ENCODE measurements around the gene POU4F3. TPM values are rescaled to one million over a fixed set of nuclear protein-coding genes. Genes with fewer than 3 reads are reported as not detected.

Gene POU4F3
- total and polyA plus RNA-seq, 2 of the 4 experiments (the other 2 are of a cell fraction): 0.02 TPM; not detected in 1

DNA sequence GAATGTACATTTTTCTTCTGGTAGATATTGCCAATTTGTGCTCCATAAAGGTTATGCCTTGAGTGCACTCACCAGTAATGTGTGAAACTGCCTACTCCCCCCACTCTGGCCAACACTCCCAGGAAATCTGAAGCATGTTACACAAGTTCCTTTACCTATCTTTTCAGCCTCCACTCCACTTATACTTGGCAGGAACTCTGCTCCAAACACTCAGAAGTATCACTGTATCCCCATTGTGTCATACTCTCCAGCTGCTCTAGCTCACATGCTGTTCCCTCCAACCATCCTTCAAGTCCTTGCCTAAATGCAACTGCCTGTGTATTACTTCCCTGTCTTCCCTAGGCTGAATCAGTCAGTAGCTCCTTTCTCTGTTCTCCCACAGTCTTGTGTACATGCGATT lies 28.3 kb downstream of the POU4F3 start:
- Histone ChIP-seq H3K23ac (ENCODE audit: low read depth, low read length) (no peak overlapping the region), H4K20me1 (ENCODE audit: insufficient read depth, low read length) (no peaks in the 10 kb centered on the region), H2BK15ac (ENCODE audit: low read depth, low read length) (no peak overlapping the region), H3K14ac (replicated peaks; ENCODE audit: low read depth, low read length) (no peak overlapping the region), H2AK9ac (replicated peaks; ENCODE audit: low read depth, low read length, poor library complexity) (no peak overlapping the region), H2BK120ac (ENCODE audit: low read depth, low read length) (no peak overlapping the region), H3K4me1 (ENCODE audit: control insufficient read depth, insufficient read depth, low read length) (no peaks in the 10 kb centered on the region), H3K4me3 (ENCODE audit: insufficient read depth, low read depth, low read length) (no peak overlapping the region), H3K9ac (ENCODE audit: low read depth, low read length) (no peak overlapping the region), H2AFZ (replicated peaks; ENCODE audit: low read length, poor library complexity) (no peak overlapping the region), H3K56ac (ENCODE audit: extremely low read depth, insufficient read depth, low read length) (no peak overlapping the region), H3K18ac (ENCODE audit: low read depth, low read length) (no peak overlapping the region), H3K4ac (ENCODE audit: low read depth, low read length) (no peak overlapping the region), H3K9me3 (ENCODE audit: control insufficient read depth, insufficient read depth, low read length) (no peaks in the 10 kb centered on the region), H4K91ac (ENCODE audit: insufficient read depth, low read depth, low read length) (no peak overlapping the region), H3K27ac (ENCODE audit: insufficient read depth, low read length) (no peak overlapping the region), H4K5ac (ENCODE audit: low read depth, low read length) (no peak overlapping the region), H4K8ac (ENCODE audit: low read depth in 2 of 2, low read length in 2 of 2) (no peak overlapping the region), H3K27me3 (ENCODE audit: control insufficient read depth, insufficient read depth, low read length) (peaks cover 2% of the 10 kb centered on the region), H3K9me1 (ENCODE audit: insufficient read depth, low read length) (no peaks in the 10 kb centered on the region), H2BK20ac (ENCODE audit: low read depth, low read length) (no peak overlapping the region), H3K4me2 (ENCODE audit: low read depth, low read length) (no peak overlapping the region), H3K79me1 (ENCODE audit: low read depth in 1 of 2, low read length in 2 of 2) (no peaks in the 10 kb centered on the region), H2AK5ac (ENCODE audit: low read depth, low read length) (no peak overlapping the region), H2BK5ac (ENCODE audit: low read depth, low read length, poor library complexity, severe bottlenecking) (no peak overlapping the region), H3K36me3 (ENCODE audit: control insufficient read depth, insufficient read depth, low read length) (no peaks in the 10 kb centered on the region)
- dilution Hi-C loops (cut with HindIII; ENCODE audit: low sequenced_read_pairs, unreplicated experiment) (no loop called here), intact Hi-C loops (cut with micrococcal nuclease) (no loop called here), in situ Hi-C loops (cut with MboI; ENCODE audit: low sequenced_read_pairs) (no loop called here)
- DNase-seq: no peak
- WGBS, 2 experiments (ENCODE audit: extremely low coverage in 2 of 2, insufficient read length in 1 of 2): no CpG with 5 or more reads among the region's 1 CpG
- ChIA-PET POLR2A (ENCODE audit: unreplicated experiment) (no interaction called here), CTCF (no interaction called here)
- no peak for ATAC-seq (ENCODE audit: low read depth)
- no TSS peak for BruUV-seq (replicated peaks)
- TF ChIP-seq RFX5 (IDR thresholded peaks at IDR 0.05; ENCODE audit: low read depth, low read length) (no peak), RCOR1 (IDR thresholded peaks at IDR 0.05; ENCODE audit: insufficient replicate concordance, low read length) (no peak), FOS (IDR thresholded peaks at IDR 0.05; ENCODE audit: low read depth, low read length) (no peak), POLR2A (IDR thresholded peaks at IDR 0.05; ENCODE audit: low read depth, low read length) (no peak), NFE2L2 (IDR thresholded peaks at IDR 0.05; ENCODE audit: low read depth, low read length) (no peak), MAZ (IDR thresholded peaks at IDR 0.05; ENCODE audit: borderline replicate concordance, low read depth, low read length) (no peak), MXI1 (IDR thresholded peaks at IDR 0.05; ENCODE audit: borderline replicate concordance, low read depth, low read length) (no peak), BHLHE40 (IDR thresholded peaks at IDR 0.05; ENCODE audit: low read depth, low read length) (no peak), CEBPB (IDR thresholded peaks at IDR 0.05; ENCODE audit: low read depth, low read length) (no peak), RAD21 (IDR thresholded peaks at IDR 0.05; ENCODE audit: low read length) (no peak), MAFK (IDR thresholded peaks at IDR 0.05; ENCODE audit: low read depth, low read length) (no peak), SMC3 (IDR thresholded peaks at IDR 0.05; ENCODE audit: low read depth, low read length) (no peak), CHD1 (IDR thresholded peaks at IDR 0.05; ENCODE audit: low read depth, low read length) (no peak)
- TF ChIP-seq, protein P1, sequence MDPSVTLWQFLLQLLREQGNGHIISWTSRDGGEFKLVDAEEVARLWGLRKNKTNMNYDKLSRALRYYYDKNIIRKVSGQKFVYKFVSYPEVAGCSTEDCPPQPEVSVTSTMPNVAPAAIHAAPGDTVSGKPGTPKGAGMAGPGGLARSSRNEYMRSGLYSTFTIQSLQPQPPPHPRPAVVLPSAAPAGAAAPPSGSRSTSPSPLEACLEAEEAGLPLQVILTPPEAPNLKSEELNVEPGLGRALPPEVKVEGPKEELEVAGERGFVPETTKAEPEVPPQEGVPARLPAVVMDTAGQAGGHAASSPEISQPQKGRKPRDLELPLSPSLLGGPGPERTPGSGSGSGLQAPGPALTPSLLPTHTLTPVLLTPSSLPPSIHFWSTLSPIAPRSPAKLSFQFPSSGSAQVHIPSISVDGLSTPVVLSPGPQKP (IDR thresholded peaks at IDR 0.05; ENCODE audit: borderline replicate concordance, low read depth, low read length): no peak
- TF ChIP-seq, protein P2, sequence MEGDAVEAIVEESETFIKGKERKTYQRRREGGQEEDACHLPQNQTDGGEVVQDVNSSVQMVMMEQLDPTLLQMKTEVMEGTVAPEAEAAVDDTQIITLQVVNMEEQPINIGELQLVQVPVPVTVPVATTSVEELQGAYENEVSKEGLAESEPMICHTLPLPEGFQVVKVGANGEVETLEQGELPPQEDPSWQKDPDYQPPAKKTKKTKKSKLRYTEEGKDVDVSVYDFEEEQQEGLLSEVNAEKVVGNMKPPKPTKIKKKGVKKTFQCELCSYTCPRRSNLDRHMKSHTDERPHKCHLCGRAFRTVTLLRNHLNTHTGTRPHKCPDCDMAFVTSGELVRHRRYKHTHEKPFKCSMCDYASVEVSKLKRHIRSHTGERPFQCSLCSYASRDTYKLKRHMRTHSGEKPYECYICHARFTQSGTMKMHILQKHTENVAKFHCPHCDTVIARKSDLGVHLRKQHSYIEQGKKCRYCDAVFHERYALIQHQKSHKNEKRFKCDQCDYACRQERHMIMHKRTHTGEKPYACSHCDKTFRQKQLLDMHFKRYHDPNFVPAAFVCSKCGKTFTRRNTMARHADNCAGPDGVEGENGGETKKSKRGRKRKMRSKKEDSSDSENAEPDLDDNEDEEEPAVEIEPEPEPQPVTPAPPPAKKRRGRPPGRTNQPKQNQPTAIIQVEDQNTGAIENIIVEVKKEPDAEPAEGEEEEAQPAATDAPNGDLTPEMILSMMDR (conservative IDR thresholded peaks at IDR 0.05; ENCODE audit: low read depth, low read length): no peak
- TF ChIP-seq, protein P3, sequence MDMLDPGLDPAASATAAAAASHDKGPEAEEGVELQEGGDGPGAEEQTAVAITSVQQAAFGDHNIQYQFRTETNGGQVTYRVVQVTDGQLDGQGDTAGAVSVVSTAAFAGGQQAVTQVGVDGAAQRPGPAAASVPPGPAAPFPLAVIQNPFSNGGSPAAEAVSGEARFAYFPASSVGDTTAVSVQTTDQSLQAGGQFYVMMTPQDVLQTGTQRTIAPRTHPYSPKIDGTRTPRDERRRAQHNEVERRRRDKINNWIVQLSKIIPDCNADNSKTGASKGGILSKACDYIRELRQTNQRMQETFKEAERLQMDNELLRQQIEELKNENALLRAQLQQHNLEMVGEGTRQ (IDR thresholded peaks at IDR 0.05; ENCODE audit: low read depth, low read length): no peak

Measured in IMR-90 (cell line).